ENCODE data around the gene TMIGD1. TPM values are rescaled to one million over a fixed set of nuclear protein-coding genes. Genes with fewer than 3 reads are reported as not detected.

Gene TMIGD1
- polyA plus RNA-seq, 1 of the 3 experiments (the other 2 are of a cell fraction), result not detected

DNA sequence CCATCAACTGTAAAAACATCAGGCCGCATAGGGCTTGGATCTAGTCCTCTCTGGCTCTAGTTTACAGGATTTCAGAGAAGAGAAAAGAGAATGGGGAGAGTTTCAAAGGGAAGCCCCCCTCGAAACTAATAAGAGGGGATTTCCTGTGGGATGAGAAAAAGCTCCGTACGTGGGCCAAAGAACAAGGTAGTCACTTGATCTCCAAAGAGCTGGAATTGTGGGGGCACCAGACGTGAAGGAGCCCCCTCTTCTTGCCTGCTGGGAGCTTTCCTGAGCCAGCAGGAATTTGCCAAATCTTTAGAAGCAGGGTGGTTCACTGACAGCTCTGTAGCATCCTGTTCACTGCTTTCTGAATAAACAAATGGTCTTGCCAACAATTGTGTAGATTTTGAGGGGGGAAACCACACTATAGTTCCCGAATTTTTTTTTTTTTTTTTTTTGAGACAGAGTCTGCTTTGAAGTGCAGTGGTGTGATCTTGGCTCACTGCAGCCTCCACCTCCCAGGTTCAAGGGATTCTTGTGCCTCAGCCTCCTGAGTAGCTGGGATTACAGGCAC is 7.0 kb upstream of the TMIGD1 start:
- H3K4me1 ChIP-seq (ENCODE audit: control insufficient read depth in 1 of 2, insufficient read depth in 2 of 2, low read depth in 1 of 2, low read length in 1 of 2), result peaks cover 8 to 15% of the 10 kb centered on the region in 2 experiments; a peak in 2 of 4 replicates
- no peaks in the 10 kb centered on the region for H3K79me2 ChIP-seq (ENCODE audit: insufficient read depth)
- peak overlapping the region; percentile 34 to 54 for H3K27ac ChIP-seq (ENCODE audit: low read depth in 2 of 2, low read length in 1 of 2)
- no peaks in the 10 kb centered on the region for H3K36me3 ChIP-seq (replicated peaks in 1 of 2; ENCODE audit: control insufficient read depth in 1 of 2, insufficient read depth in 2 of 2, low read length in 1 of 2)
- no peaks in the 10 kb centered on the region for H3K27me3 ChIP-seq (ENCODE audit: insufficient read depth)
- H3K9me3 ChIP-seq, result no peaks in the 10 kb centered on the region
- DNase-seq, result no peak
- peak overlapping the region; percentile 80; the same call in 1 of the 2 replicates for H2AFZ ChIP-seq (ENCODE audit: low read depth)
- no peak overlapping the region; the same call in 1 of the 2 replicates for H3K9ac ChIP-seq
- no peak for TF ChIP-seq PBX3 (IDR thresholded peaks at IDR 0.05)
- no peak for TF ChIP-seq NRF1 (IDR thresholded peaks at IDR 0.05; ENCODE audit: low read depth, low read length)
- TF ChIP-seq CHD2 (IDR thresholded peaks at IDR 0.05; ENCODE audit: low read length, partially characterized antibody), result no peak
- no peak for TF ChIP-seq RXRA (IDR thresholded peaks at IDR 0.05; ENCODE audit: borderline replicate concordance, low read depth)
- TF ChIP-seq JUND (IDR thresholded peaks at IDR 0.05), result no peak
- TF ChIP-seq, protein P1, sequence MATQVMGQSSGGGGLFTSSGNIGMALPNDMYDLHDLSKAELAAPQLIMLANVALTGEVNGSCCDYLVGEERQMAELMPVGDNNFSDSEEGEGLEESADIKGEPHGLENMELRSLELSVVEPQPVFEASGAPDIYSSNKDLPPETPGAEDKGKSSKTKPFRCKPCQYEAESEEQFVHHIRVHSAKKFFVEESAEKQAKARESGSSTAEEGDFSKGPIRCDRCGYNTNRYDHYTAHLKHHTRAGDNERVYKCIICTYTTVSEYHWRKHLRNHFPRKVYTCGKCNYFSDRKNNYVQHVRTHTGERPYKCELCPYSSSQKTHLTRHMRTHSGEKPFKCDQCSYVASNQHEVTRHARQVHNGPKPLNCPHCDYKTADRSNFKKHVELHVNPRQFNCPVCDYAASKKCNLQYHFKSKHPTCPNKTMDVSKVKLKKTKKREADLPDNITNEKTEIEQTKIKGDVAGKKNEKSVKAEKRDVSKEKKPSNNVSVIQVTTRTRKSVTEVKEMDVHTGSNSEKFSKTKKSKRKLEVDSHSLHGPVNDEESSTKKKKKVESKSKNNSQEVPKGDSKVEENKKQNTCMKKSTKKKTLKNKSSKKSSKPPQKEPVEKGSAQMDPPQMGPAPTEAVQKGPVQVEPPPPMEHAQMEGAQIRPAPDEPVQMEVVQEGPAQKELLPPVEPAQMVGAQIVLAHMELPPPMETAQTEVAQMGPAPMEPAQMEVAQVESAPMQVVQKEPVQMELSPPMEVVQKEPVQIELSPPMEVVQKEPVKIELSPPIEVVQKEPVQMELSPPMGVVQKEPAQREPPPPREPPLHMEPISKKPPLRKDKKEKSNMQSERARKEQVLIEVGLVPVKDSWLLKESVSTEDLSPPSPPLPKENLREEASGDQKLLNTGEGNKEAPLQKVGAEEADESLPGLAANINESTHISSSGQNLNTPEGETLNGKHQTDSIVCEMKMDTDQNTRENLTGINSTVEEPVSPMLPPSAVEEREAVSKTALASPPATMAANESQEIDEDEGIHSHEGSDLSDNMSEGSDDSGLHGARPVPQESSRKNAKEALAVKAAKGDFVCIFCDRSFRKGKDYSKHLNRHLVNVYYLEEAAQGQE (IDR thresholded peaks at IDR 0.05; ENCODE audit: low read depth, low read length), result no peak
- no peak for TF ChIP-seq GABPA (IDR thresholded peaks at IDR 0.05; ENCODE audit: low read depth)
- TF ChIP-seq, protein P2, sequence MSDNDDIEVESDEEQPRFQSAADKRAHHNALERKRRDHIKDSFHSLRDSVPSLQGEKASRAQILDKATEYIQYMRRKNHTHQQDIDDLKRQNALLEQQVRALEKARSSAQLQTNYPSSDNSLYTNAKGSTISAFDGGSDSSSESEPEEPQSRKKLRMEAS (IDR thresholded peaks at IDR 0.05; ENCODE audit: low read depth), result no peak
- no peak for TF ChIP-seq ZBTB33 (IDR thresholded peaks at IDR 0.05; ENCODE audit: borderline replicate concordance, low read depth)
- TF ChIP-seq NFIC (IDR thresholded peaks at IDR 0.05; ENCODE audit: borderline replicate concordance), result no peak
- TF ChIP-seq SIN3A (IDR thresholded peaks at IDR 0.05; ENCODE audit: borderline replicate concordance, low read depth, low read length), result no peak
- no peak for TF ChIP-seq MEF2A (IDR thresholded peaks at IDR 0.05; ENCODE audit: borderline replicate concordance, low read depth)
- TF ChIP-seq RAD21 (IDR thresholded peaks at IDR 0.05; ENCODE audit: low read length), result no peak
- no peak for TF ChIP-seq RCOR1 (IDR thresholded peaks at IDR 0.05; ENCODE audit: low read length)
- no peak for TF ChIP-seq TEAD4 (IDR thresholded peaks at IDR 0.05; ENCODE audit: borderline replicate concordance, insufficient read depth)
- TF ChIP-seq FOXJ3 (CRISPR knock-in tag; IDR thresholded peaks at IDR 0.05), result no peak
- TF ChIP-seq, protein P3, sequence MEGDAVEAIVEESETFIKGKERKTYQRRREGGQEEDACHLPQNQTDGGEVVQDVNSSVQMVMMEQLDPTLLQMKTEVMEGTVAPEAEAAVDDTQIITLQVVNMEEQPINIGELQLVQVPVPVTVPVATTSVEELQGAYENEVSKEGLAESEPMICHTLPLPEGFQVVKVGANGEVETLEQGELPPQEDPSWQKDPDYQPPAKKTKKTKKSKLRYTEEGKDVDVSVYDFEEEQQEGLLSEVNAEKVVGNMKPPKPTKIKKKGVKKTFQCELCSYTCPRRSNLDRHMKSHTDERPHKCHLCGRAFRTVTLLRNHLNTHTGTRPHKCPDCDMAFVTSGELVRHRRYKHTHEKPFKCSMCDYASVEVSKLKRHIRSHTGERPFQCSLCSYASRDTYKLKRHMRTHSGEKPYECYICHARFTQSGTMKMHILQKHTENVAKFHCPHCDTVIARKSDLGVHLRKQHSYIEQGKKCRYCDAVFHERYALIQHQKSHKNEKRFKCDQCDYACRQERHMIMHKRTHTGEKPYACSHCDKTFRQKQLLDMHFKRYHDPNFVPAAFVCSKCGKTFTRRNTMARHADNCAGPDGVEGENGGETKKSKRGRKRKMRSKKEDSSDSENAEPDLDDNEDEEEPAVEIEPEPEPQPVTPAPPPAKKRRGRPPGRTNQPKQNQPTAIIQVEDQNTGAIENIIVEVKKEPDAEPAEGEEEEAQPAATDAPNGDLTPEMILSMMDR (IDR thresholded peaks at IDR 0.05), result no peak
- peaks cover 7% of the 10 kb centered on the region for H3F3A ChIP-seq (replicated peaks; ENCODE audit: insufficient read depth)
- peak overlapping the region; percentile 61; the same call in 1 of the 2 replicates for H3K4me2 ChIP-seq
- ChIA-PET CTCF (interaction anchor here (0.5 to 6.0 kb wide), 21 partner anchors 9 to 437 kb away, joined by 3 to 54 read pairs (median 4); partner anchors contain the start of gene GOSR1), POLR2A (interaction anchor here (0.7 kb wide), 1 partner anchor 26 kb away, joined by 4 read pairs; no protein-coding TSS in a partner anchor)
- no peaks in the 10 kb centered on the region for H4K20me1 ChIP-seq (ENCODE audit: insufficient read depth)
- WGBS (ENCODE audit: low lambda C conversion rate), result 61% methylated on average over 6 of the region's 6 CpGs
- H3K4me3 ChIP-seq (ENCODE audit: low read depth in 2 of 2, low read length in 1 of 2), result no peak overlapping the region
- no peaks in the 10 kb centered on the region for H3K9me2 ChIP-seq
